ENCODE results near the gene TLR2. TPM values are rescaled to one million over a fixed set of nuclear protein-coding genes. Genes with fewer than 3 reads are reported as not detected.

The TLR2 gene
- total RNA-seq, 1 experiment from 2014 or later, result 0.90 TPM

- 0 out of 2 replicates have a peak, but pooled peaks cover 4% of the 10 kb centered on the region for H3K4me1 ChIP-seq (ENCODE audit: insufficient read depth, low read length)
- H3K27me3 ChIP-seq (ENCODE audit: insufficient read depth, low read length), result no peaks in the 10 kb centered on the region
- peaks cover 11 to 14% of the 10 kb centered on the region in 2 experiments for H3K4me1 Mint-ChIP-seq
- H3K4me2 ChIP-seq (ENCODE audit: insufficient read depth, insufficient read length, low read length), result no peak overlapping the region
- no peak overlapping the region for H3K18ac ChIP-seq (ENCODE audit: insufficient read length, low read depth, low read length)
- no peak overlapping the region for H2BK5ac ChIP-seq (ENCODE audit: insufficient read length, low read length)
- no peak overlapping the region for H3K4ac ChIP-seq (ENCODE audit: low read depth, low read length)
- no peak overlapping the region for H3K27ac Mint-ChIP-seq
- DNase-seq, result no peak
- peaks cover 2% of the 10 kb centered on the region; the same call in 1 of the 2 replicates for H3K27me3 Mint-ChIP-seq (ENCODE audit: low read depth)
- H2BK12ac ChIP-seq (ENCODE audit: insufficient read length, low read depth, low read length), result no peak overlapping the region
- H2AFZ ChIP-seq (ENCODE audit: low read length), result no peak overlapping the region
- no peak overlapping the region for H4K5ac ChIP-seq (ENCODE audit: insufficient read length, low read depth, low read length)
- no peak overlapping the region for H3K9ac ChIP-seq (ENCODE audit: extremely low read depth, insufficient read length, low read length)
- TF ChIP-seq CTCF (conservative IDR thresholded peaks at IDR 0.05), result no peak
- H4K91ac ChIP-seq (ENCODE audit: insufficient read length, low read depth, low read length), result no peak overlapping the region
- H3K27ac ChIP-seq (ENCODE audit: insufficient read length, low read depth, low read length), result no peak overlapping the region
- no peaks in the 10 kb centered on the region for H3K79me1 ChIP-seq (ENCODE audit: insufficient read depth, low read depth, low read length, poor library complexity, severe bottlenecking)
- no peak overlapping the region for H2BK20ac ChIP-seq (ENCODE audit: low read depth, low read length, poor library complexity, severe bottlenecking)
- H4K20me1 ChIP-seq (ENCODE audit: control insufficient read depth, insufficient read depth, insufficient read length), result no peaks in the 10 kb centered on the region
- no peak overlapping the region for H4K8ac ChIP-seq (replicated peaks; ENCODE audit: insufficient read length, low read depth, low read length)
- H3K56ac ChIP-seq (ENCODE audit: insufficient read length, low read depth, low read length), result no peak overlapping the region
- no peak overlapping the region for H2BK15ac ChIP-seq (ENCODE audit: low read depth, low read length)
- H2AK5ac ChIP-seq (ENCODE audit: insufficient read length, low read length), result no peak overlapping the region
- H3K9me3 Mint-ChIP-seq, result no peaks in the 10 kb centered on the region
- no peak overlapping the region for H3T11ph ChIP-seq (ENCODE audit: low read length)
- no peak overlapping the region for H3K4me3 Mint-ChIP-seq
- no peaks in the 10 kb centered on the region for H3K9me3 ChIP-seq (ENCODE audit: control insufficient read depth, low read depth, low read length)
- no peak overlapping the region for H2BK120ac ChIP-seq (ENCODE audit: low read depth, low read length, poor library complexity, severe bottlenecking)
- no peaks in the 10 kb centered on the region for H3K79me2 ChIP-seq (ENCODE audit: insufficient read depth, low read length)
- no peak overlapping the region for H3K14ac ChIP-seq (ENCODE audit: insufficient read depth, low read length)
- no peaks in the 10 kb centered on the region for H3K36me3 Mint-ChIP-seq (ENCODE audit: insufficient read depth in 1 of 3, low read depth in 3 of 3)
- no peaks in the 10 kb centered on the region for H3K23me2 ChIP-seq (ENCODE audit: insufficient read length, low read depth, low read length, poor library complexity, severe bottlenecking)
- WGBS (ENCODE audit: extremely low coverage, insufficient read length, low lambda C conversion rate), result no CpG with 5 or more reads among the region's 3 CpGs
- H3K23ac ChIP-seq (ENCODE audit: insufficient read length, low read depth, low read length), result no peak overlapping the region
These were observed 33.0 kb upstream of the TLR2 start for GRCh38 chr4:153651116-153651515.
